ENCODE measurements around the gene MOK. TPM values are rescaled to one million over a fixed set of nuclear protein-coding genes. Genes with fewer than 3 reads are reported as not detected.

MOK gene
- total and polyA plus RNA-seq, 9 donors = 20.0 to 51.1 (median 23.8) TPM

DNA sequence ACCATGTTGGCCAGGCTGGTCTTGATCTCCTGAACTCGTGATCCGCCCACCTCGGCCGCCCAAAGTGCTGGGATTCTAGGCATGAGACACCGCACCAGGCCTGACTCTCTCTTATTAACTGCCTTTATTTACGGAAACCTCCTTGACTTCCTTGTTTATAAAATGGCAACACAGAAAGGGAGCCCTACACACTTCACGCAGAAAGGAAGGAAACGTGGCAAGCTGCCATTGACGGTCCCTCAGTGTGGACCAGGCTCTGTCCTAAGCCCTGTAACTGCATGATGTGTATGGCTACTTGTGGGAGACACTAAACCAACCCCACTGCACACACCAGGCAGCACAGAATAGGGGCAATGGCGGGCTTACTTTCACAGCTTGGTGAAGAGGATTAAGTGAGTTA lies 46.1 kb upstream of the MOK start:
- no peaks in the 10 kb centered on the region for H3K36me3 ChIP-seq
- no peak overlapping the region for H3K4me3 ChIP-seq
- no peaks in the 10 kb centered on the region for H3K4me1 ChIP-seq (ENCODE audit: insufficient read depth)
- TF ChIP-seq EP300 (IDR thresholded peaks at IDR 0.05) = no peak
- TF ChIP-seq POLR2A (IDR thresholded peaks at IDR 0.05) = no peak
- TF ChIP-seq CTCF (IDR thresholded peaks at IDR 0.05) = no peak
- DNase-seq = no peak
- intact Hi-C loops (cut with DNase I) = no loop called here
- H3K27ac ChIP-seq = no peak overlapping the region
- no peaks in the 10 kb centered on the region for H3K27me3 ChIP-seq
- WGBS, 3 donors = 90 to 91% (median 91%) methylated on average over 10 of the region's 10 CpGs
- H3K9me3 ChIP-seq = no peaks in the 10 kb centered on the region

- Histone ChIP-seq H3K27me3 (no peaks in the 10 kb centered on the region), H3K36me3 (no peaks in the 10 kb centered on the region), H3K4me3 (no peak overlapping the region), H3K27ac (no peak overlapping the region), H3K4me1 (ENCODE audit: insufficient read depth) (no peaks in the 10 kb centered on the region), H3K9me3 (no peaks in the 10 kb centered on the region)
- TF ChIP-seq POLR2A (IDR thresholded peaks at IDR 0.05) = no peak
- no peak for TF ChIP-seq EP300 (IDR thresholded peaks at IDR 0.05)
- no peak for TF ChIP-seq CTCF (IDR thresholded peaks at IDR 0.05)
- no peak for DNase-seq
- intact Hi-C loops (cut with DNase I) = no loop called here
- WGBS, 3 donors = 88 to 90% (median 90%) methylated on average over 16 of the region's 16 CpGs
Measured at GRCh38 chr14:102348376-102348775, 43.4 kb upstream of the MOK start.

GRCh38 chr14:102346645-102347044 lies 41.7 kb upstream of the MOK start:
- no peaks in the 10 kb centered on the region for H3K36me3 ChIP-seq

DNA sequence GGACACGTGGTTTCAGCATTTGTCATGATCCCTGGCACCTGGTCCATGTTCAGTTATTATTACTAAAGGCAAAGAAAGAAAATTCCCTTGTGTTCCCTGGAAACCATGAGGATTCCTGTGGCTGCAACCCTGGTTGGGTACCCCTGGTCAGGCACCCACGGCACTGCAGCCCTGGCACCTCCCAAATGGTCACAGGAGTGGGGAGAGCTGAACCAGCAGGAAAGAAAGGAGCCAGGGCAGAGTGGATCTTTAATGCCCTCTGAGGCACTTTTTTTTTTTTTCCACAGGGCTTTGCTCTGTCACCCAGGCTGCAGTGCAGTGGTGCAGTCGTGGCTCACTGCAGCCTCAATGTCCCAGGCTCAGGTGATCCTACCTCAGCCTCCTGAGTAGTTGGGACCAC lies 40.3 kb upstream of the MOK start:
- Histone ChIP-seq H3K4me1 (ENCODE audit: insufficient read depth) (no peaks in the 10 kb centered on the region), H3K27ac (no peak overlapping the region), H3K4me3 (no peak overlapping the region), H3K27me3 (no peaks in the 10 kb centered on the region), H3K36me3 (no peaks in the 10 kb centered on the region), H3K9me3 (no peaks in the 10 kb centered on the region)
- WGBS, 3 donors = 65 to 77% (median 75%) methylated on average over 3 of the region's 3 CpGs
- no peak for TF ChIP-seq CTCF (IDR thresholded peaks at IDR 0.05)
- TF ChIP-seq EP300 (IDR thresholded peaks at IDR 0.05) = no peak
- TF ChIP-seq POLR2A (IDR thresholded peaks at IDR 0.05) = no peak
- intact Hi-C loops (cut with DNase I) = no loop called here
- no peak for DNase-seq

More at GRCh38 chr14:102346645-102347044, 41.7 kb upstream of the MOK start:
- WGBS, 3 donors = 93 to 95% (median 94%) methylated on average over 4 of the region's 4 CpGs
- Histone ChIP-seq H3K4me3 (no peak overlapping the region), H3K27ac (no peak overlapping the region), H3K4me1 (ENCODE audit: insufficient read depth) (no peaks in the 10 kb centered on the region), H3K27me3 (no peaks in the 10 kb centered on the region), H3K9me3 (no peaks in the 10 kb centered on the region)
- TF ChIP-seq CTCF (IDR thresholded peaks at IDR 0.05) (no peak), EP300 (IDR thresholded peaks at IDR 0.05) (no peak), POLR2A (IDR thresholded peaks at IDR 0.05) (no peak)
- intact Hi-C loops (cut with DNase I) = no loop called here
- no peak for DNase-seq

DNA sequence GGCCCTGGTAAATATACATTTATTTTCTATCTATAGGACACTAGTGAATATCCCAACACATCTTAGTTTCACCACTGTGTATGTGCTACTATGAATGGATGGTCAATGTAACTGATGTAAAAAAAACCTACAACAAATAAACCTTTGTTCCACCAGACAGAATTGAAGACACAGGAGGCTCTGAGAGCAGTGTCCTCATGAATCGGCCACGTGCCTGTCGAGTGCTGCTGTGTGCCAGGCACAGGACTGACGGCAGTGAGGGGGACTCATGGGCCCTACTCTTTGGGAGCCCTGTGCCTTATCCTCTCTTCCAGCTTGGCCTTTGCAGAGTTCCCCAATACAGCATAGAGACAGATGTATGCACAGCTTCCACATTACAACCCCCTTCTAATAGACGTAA lies 39.5 kb upstream of the MOK start:
- TF ChIP-seq POLR2A (IDR thresholded peaks at IDR 0.05) (no peak), EP300 (IDR thresholded peaks at IDR 0.05) (no peak), CTCF (IDR thresholded peaks at IDR 0.05) (no peak)
- no peaks in the 10 kb centered on the region for H3K36me3 ChIP-seq
- H3K4me3 ChIP-seq = no peak overlapping the region
- no peaks in the 10 kb centered on the region for H3K9me3 ChIP-seq
- intact Hi-C loops (cut with DNase I) = no loop called here
- 84 to 85% (median 84%) methylated on average over 5 of the region's 5 CpGs for WGBS, 3 donors
- no peaks in the 10 kb centered on the region for H3K4me1 ChIP-seq (ENCODE audit: insufficient read depth)
- no peak for DNase-seq
- no peak overlapping the region for H3K27ac ChIP-seq
- no peaks in the 10 kb centered on the region for H3K27me3 ChIP-seq

All from ovary (tissue), 9 donors.